ENCODE data around the gene VPS45.
"Not testable (repeated sequence)": the region's sequence is repeated elsewhere in the genome, so short reads cannot be mapped to it uniquely, and the experiment has no call there.

VPS45 gene

DNA sequence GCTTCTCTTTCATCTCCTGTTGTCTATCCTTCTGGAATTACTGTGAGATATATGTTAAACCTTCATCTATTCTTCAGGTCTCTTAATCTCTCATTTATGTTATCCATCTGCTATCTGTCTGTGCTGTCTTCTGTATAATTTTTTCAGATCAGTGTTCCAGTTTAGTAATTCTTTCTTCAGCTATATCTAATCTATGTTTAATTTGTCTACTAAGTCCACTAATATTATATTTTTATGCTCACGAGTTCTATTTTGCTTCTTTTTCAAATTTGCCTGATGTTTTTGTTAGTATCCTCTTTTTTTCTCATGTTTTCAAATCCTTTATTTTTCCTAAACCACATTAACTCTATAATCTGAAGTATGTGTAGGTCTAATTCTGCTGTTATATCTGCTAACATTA lies 47.5 kb downstream of the VPS45 start:
- no peak overlapping the region for H3K4me3 ChIP-seq (ENCODE audit: low read length)
- no peak for DNase-seq (ENCODE audit: low read depth, low spot score)

DNA sequence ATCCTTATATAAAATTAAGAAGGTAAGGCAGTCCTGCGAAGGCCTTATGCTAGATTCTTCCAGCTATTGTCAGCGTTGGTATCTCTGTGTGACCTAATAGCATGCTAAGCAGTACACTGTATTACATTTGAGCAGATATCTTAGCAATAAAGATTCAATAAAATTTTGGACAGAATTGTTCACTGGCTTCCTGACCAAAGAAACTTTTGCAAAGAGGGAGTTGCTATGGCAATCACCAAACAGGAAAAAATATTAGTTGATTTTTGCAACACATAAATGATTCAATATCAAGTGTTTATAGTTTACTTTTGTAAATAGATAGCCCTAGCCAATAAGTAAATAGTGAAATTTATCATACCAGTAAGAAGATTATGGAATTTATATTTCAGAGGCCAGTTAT lies 51.1 kb downstream of the VPS45 start:
- no peak for DNase-seq (ENCODE audit: low read depth, low spot score)
- no peak overlapping the region for H3K4me3 ChIP-seq (ENCODE audit: low read length)

DNA sequence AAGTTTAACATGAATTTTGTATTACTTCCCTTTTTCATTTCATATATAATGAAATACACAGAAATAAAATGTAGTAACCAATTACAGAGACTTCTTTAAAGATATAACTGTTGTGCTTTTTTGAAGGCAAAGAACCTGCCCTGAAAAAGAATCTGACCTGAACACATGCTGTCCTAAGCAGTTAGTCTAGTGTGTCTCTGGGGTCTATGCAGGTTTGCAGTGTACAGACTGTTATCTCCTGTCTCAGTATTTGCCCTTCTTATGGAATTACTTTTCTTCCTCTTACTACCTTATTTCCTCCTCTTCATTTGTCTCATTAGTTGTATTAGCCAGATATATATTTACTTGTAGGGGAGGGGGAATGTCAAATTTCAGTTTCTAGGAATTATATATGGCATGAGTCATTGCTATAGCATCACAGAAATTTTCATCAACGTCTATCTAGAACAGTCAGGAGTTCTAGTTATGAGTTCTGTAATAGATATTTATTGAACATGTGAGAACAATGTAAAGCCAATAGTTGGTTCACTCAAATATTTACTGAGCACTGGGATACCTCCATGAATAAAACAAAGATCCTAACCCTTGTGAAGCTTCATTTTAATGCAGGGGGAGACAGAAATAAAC lies 53.8 kb downstream of the VPS45 start:
- H3K4me3 ChIP-seq (ENCODE audit: low read length) = no peak overlapping the region

DNA sequence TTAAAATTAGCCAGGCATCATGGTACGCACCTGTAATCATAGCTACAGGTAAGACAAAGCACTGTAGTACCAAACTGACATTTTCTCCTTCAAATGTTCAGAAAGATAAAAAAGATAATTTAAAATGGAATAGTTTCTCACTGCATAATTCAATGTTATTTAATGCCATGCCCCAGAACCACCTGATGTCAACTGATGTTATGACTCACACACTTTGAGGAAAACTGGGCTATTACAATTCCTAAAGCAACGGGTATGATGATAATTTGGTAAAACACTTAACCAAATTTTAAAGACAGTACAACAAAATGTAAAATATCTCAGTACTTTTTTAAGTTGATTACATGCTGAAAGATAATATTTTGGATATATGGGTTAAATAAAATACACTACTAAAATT lies 59.2 kb downstream of the VPS45 start:
- no peak for DNase-seq (ENCODE audit: low read depth, low spot score)
- H3K4me3 ChIP-seq (ENCODE audit: low read length) = no peak overlapping the region

More for the DNA sequence above, 53.8 kb downstream of the VPS45 start:
- no peak for DNase-seq (ENCODE audit: low read depth, low spot score)

DNA sequence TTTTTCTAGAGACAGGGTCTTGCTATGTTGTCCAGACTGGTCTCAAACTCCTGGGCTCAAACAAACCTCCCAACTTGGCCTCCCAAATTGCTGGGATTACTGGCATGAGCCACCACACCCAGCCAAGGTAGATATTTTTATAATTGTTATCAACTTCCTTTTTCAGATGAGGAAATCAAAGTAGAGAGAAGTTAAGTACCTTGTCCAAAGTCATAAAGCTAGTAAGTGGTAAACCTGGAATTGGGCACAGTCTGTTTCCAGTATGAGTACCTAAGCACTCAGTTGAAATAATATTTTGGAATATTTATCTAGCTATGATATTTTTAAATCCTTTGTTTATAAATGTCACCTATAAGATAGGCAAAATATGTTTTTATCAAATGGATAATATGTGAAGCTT lies 59.9 kb downstream of the VPS45 start:
- no peak overlapping the region for H3K4me3 ChIP-seq (ENCODE audit: low read length)
- DNase-seq (ENCODE audit: low read depth, low spot score) = no peak

DNA sequence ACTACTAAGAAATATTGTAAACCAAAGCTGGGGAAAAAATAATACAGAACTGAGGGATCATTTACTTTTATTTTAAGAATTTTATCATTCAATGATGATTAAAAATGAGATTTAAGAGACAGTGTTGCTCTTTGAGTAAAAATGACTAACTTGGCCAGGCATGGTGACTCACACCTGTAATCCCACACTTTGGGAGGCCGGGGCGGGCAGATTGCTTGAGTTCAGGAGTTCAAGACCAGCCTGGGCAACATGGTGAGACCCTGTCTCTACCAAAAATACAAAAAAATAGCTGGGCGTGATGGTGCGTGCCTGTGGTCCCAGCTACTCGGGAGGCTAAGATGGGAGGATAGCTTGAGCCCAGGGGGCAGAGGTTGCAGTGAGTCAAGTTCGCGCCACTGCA lies 60.3 kb downstream of the VPS45 start:
- no peak for DNase-seq (ENCODE audit: low read depth, low spot score)
- no peak overlapping the region for H3K4me3 ChIP-seq (ENCODE audit: low read length)

DNA sequence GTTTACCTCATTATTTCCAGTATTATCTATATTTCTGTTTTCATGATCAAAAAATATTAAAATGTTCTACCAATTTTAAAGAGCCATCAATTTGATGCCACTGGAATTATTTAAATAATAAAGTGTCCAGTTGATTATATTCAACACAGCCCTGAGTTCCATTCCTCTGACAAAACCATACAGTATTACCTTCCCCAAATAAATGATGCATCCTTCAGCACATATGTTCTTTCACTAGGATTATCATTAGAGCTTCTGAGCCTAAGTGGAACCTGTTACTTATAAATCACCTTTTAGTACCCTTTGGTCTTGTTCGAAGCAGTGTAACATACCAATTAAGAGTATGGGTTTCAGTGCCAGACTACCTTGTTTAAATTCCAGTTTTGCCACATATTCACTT lies 64.8 kb downstream of the VPS45 start:
- DNase-seq (ENCODE audit: low read depth, low spot score) = no peak
- no peak overlapping the region for H3K4me3 ChIP-seq (ENCODE audit: low read length)

DNA sequence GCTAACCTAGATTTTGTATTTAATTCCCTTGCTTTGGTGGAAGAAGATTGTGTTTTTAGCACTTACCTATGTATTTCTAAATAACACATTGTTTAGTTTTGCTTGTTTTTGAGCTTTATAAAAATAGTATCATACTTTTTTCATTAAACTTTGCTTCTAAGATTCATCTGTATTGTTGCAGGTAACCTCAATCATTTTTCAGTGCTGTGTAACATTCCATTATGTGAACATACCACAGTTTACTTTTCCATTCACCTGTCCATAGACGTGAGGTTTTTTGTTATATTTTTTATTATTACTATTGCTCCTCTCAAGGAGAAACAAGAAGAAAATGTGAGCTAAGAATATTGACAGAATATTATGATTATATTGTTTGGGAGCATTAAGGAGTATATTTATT lies 67.0 kb downstream of the VPS45 start:
- H3K4me3 ChIP-seq (ENCODE audit: low read length) = no peak overlapping the region
- no peak for DNase-seq (ENCODE audit: low read depth, low spot score)

DNA sequence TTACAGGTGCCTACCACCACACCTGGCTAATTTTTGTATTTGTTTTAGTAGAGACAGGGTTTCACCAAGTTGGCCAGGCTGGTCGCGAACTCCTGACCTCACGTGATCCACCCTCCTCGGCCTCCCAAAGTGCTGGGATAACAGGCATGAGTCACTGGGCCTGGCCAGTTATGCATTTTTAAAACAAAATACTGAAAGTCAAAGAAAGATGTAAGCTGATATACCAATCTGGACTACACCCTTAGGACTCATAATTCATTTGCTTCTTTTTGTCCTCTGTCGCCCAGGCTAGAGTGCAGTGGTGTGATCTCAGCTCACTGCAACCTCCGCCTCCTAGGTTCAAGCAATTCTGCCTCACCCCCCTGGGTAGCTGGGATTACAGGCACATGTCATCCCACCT lies 67.8 kb downstream of the VPS45 start:
- not testable (repeated sequence) for DNase-seq (ENCODE audit: low read depth, low spot score); H3K4me3 ChIP-seq (ENCODE audit: low read length)

DNA sequence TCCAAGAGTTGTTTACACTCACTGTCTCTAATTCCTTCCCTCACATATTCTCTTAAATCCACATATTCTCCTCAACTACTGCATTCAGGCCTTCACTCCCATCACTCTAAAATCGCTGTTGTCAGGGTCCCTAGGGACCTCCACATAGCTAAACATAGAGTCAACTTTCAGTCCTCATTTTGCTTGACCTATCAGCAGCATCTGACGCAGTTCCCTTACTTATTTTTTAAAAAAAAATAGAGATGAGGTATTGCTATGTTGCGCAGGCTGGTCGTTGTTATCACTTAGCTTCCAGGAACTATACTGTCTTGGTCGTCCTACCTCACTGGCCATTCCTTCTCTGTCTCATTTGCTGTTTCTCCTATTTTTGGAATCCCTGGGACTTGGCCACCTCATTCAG lies 70.5 kb downstream of the VPS45 start:
- H3K4me3 ChIP-seq (ENCODE audit: low read length) = no peak overlapping the region
- DNase-seq (ENCODE audit: low read depth, low spot score) = no peak

DNA sequence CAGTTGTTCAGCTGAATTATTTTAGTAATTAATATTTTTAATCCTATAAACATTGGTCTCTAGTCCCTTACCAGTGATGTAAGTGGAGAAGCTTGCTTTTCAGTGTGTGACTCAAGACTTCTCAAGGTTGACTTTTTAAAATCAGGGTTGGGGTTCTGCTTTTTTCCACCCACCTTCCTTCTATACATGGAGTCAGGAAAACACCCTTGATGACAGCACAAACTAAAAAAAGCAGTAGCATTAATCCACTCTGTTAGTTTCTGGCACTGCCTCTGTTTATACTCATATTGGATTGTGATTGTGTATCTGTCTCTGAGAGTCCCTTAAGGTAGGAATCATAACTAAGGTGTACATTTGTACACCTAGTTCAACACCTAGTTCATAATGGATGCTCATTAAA lies 73.9 kb downstream of the VPS45 start:
- no peak for DNase-seq (ENCODE audit: low read depth, low spot score)
- H3K4me3 ChIP-seq (ENCODE audit: low read length) = no peak overlapping the region

DNA sequence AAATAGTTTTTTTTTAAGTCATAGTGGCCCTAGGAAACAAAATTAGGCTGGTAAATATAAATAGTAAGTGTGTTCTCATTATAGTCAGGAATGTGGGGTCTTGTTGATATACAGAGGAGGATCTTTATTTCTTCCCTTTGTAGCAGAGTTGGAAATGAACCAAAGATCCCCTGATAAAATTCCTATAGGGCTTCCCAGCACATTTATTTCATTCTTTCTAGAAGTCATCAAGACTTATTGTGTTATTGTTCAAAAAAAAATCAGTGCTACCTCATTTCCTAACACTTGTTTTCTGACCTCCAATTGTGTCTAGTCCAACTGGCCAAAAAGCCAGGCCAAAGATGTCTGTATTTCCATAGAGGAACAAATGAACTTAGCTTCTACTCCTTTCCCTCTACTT lies 74.5 kb downstream of the VPS45 start:
- H3K4me3 ChIP-seq (ENCODE audit: low read length) = no peak overlapping the region
- no peak for DNase-seq (ENCODE audit: low read depth, low spot score)

DNA sequence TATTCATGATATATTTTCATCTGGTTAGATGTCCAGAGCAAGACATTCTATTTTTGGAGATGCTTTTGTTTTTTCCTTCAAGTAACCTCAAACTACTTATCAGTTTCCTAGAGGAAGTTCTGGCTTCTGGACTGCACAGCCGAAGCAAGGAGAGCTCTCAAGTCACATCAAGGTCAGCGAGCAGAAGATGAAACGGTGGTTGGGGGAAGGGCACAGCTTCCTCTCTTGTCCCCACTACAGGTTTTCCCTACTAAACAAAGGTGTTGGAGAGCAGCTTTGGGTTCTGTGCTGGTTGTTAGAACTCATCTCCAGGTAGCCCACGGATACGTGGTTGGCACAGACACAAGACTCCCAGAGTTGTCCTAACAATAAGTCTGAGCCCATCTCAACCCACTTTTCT lies 77.0 kb downstream of the VPS45 start:
- DNase-seq (ENCODE audit: low read depth, low spot score) = no peak
- no peak overlapping the region for H3K4me3 ChIP-seq (ENCODE audit: low read length)

DNA sequence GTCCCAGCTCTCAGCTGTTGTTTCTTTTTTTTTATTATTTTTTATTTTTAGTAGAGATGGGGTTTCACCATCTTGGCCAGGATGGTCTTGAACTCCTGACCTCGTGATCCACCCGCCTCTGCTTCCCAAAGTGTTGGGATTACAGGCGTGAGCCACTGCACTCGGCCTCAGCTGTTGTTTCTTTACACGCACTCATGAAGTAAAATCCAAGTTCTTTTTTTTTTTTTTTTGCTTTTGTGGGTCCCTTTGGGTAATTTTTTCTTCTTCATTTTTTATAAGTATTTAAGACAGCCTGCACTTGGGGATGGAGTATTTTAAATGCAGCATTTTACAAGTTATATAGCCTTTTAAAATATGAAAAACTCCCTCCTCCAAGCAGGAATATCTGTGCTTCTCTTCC lies 78.4 kb downstream of the VPS45 start:
- H3K4me3 ChIP-seq (ENCODE audit: low read length); DNase-seq (ENCODE audit: low read depth, low spot score): not testable (repeated sequence)

DNA sequence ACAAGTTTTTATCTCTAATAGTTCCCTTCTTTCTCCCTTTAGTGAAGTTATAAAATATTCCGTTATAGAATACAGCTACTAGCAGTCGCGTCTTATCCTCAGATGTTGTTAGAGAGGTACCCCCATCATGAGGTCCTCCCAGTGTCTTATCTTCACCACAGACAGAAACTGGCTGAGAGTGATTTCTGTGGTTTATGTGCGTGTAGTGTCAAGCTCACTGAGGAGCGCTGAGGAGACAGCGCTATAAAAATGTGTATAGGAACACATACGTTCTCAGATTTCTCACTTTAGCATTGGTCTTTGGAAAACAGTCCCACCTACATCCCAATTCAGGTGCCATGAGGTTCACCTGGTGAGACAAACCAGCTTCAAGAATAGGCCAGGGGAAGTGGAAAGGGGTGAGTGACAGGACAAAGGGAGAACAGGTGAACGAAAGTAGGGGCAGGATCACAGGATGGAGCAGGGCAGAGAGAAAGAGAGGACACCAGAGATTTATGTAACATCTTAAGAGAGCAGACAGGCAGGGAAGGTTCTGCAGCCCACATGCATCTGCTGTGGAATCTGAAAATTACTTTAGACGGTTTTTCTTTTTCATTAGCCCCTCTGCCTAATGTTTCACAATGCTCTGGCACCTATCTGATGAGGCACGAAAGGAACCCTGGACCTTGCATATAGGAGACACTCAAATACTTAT lies 79.4 kb downstream of the VPS45 start:
- no peak overlapping the region for H3K4me3 ChIP-seq (ENCODE audit: low read length)
- DNase-seq (ENCODE audit: low read depth, low spot score) = peak; percentile 59

DNA sequence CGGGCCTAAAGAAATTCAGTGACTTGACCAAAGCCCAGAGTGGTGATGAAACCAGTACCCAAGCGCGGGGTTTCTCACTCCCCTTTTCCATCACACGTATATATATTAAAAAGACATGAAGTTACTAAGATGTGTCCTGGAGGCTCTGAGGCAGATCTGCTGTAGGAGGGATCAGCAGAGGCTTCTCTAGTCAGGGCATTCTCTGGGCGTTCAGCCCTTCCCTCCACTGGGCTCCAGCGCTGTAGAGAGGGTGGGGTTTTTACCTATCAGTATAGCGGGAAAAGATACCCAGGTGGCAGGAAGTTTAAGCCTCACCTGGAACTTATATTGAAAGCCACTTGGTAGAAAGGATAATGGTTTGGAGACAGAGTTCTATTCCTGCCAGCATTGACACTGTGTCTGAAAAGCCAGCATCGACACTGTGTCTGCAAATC lies 81.3 kb downstream of the VPS45 start:
- no peak for DNase-seq (ENCODE audit: low read depth, low spot score)
- peak overlapping the region; percentile 85 for H3K4me3 ChIP-seq (ENCODE audit: low read length)

DNA sequence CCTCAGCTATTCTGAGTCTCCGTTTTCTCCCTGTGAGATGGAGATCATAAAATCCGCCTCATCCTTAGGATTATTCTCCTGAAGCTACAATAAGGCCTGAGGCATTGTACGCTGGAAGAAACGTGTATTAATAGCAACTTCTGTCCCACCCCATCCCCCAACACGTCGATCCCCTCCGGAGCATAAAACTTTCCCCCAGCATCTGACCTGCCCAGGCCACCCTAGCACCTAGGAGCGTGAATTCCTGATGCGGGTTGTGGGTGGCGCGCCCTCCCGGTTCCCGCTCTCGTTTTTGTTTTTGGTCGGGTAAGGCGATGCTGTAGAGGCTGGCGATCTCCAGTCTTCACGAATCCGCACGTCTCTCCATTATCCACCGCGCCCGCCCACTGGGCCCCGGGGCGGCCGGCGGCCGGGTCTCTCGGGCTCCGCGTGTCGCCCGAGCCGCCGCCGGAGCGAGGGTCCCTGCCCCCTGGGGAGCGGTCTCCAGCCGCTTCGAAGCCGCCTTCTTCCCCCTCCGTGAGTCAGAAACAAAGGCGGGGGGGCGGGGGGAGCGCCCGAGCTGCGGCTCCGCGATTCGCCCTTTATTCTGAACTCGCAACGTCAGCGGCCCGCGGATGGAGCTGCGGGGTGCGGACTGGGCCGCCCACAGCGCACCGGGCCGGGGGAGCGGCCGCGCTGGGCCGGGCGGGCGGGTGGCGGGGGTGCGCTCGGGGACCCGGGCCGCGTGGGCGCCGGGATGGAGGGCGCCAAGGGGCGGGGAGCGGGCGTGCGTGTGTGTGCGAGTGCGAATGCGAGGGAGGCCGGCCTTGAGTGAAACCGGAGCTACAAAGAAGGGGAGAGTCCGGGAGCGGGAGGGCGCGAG lies 81.9 kb downstream of the VPS45 start, which contains the start of gene PLEKHO1:
Gene PLEKHO1 (plus strand): TSS at position 646 of the 862 bp plus-strand sequence. CDS start 342 bp downstream, outside the sequence.
- H3K4me3 ChIP-seq (ENCODE audit: low read length) = peak within 1 kb of the TSS; percentile 85
- no peak for DNase-seq (ENCODE audit: low read depth, low spot score)

DNA sequence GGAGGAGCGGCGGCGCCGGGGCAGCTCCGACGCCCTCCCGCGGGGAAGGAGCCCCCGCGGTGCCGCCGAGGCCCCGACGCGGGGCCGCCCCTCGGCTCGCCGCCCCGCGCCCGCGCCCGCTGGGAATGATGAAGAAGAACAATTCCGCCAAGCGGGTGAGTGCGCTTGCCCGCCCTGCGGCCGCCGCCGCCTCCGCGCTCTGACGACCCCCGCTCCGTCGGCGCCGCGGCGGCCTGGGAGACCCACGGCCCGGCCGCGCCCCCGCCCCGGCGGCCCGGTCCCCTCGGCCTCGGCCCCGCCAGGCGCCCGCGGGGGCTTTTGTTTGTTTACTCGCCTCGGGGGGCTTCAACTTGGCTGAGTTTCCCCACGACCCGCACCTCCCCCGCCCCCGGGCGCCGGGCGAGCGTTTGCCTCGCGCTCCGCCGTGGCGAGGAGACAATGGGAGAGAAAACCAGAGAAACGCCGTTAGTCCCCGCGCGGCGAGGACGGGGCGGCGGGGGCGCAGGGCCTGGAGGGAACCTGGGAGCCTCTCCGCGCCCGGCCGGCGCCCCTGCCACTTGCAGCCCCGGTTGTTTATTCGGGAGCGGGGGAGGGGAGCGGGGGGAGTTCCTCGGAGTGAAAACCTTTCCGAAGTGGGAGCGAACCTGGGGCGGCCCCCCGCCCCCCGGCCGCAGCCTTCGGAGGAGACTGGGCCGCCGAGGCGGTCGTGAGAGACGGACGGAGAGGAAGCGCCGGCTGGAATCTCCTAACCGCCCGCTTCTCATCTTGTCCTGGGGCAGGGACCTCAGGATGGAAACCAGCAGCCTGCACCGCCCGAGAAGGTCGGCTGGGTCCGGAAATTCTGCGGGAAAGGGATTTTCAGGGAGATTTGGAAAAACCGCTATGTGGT lies 82.8 kb downstream of the VPS45 start:
- DNase-seq (ENCODE audit: low read depth, low spot score) = no peak
- peak overlapping the region; percentile 85 for H3K4me3 ChIP-seq (ENCODE audit: low read length)
